ENCODE results near the gene SLC37A2. TPM values are rescaled to one million over a fixed set of nuclear protein-coding genes. Genes with fewer than 3 reads are reported as not detected.

SLC37A2 gene
- polyA plus RNA-seq, 1 of the 3 experiments (the other 2 are of a cell fraction), result 0.44 TPM

DNA sequence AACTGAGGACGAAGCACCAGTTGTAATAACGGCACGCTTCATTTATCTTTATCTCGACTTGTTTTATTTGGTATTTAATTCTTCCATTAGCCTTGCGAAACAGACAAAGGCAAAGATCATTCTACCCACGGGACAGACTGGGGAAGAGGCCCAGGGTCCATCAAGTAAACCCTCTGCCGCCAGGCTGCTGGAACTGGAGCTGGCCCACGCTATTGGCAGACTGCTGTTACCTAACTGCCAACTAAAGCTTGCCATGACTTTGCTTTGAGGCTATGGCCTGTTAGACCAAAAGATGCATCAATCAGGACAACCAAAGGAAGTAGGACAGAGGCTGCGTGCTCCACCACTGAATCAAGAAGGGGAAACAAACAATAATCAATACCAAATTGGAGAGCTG is 49.1 kb downstream of the SLC37A2 start:
- POLR2A ChIA-PET, result interaction anchor here (0.9 to 1.3 kb wide), 2 partner anchors 30 to 259 kb away, joined by 3 to 5 read pairs; no protein-coding TSS in a partner anchor
- Histone ChIP-seq H2AFZ (ENCODE audit: low read depth) (peak overlapping the region; percentile 99), H3K4me2 (peak overlapping the region; percentile 66), H3K27ac (ENCODE audit: low read depth in 2 of 2, low read length in 1 of 2) (peak overlapping the region; percentile 46 to 84; a peak in 3 of 4 replicates), H3K79me2 (ENCODE audit: insufficient read depth) (peaks cover 25% of the 10 kb centered on the region), H3K36me3 (replicated peaks in 1 of 2; ENCODE audit: control insufficient read depth in 1 of 2, insufficient read depth in 2 of 2, low read length in 1 of 2) (no peaks in the 10 kb centered on the region), H3K9ac (no peak overlapping the region), H3K27me3 (ENCODE audit: insufficient read depth) (no peaks in the 10 kb centered on the region; the same call in 1 of the 2 replicates), H3K4me1 (ENCODE audit: control insufficient read depth in 1 of 2, insufficient read depth in 2 of 2, low read depth in 1 of 2, low read length in 1 of 2) (peaks cover 5 to 8% of the 10 kb centered on the region in 2 experiments; a peak in 3 of 4 replicates), H3K4me3 (ENCODE audit: low read depth in 2 of 2, low read length in 1 of 2) (peak overlapping the region; percentile 44 to 55), H3K9me2 (no peaks in the 10 kb centered on the region), H3F3A (replicated peaks; ENCODE audit: insufficient read depth) (no peaks in the 10 kb centered on the region), H4K20me1 (ENCODE audit: insufficient read depth) (no peaks in the 10 kb centered on the region), H3K9me3 (no peaks in the 10 kb centered on the region)
- TF ChIP-seq, protein P1, sequence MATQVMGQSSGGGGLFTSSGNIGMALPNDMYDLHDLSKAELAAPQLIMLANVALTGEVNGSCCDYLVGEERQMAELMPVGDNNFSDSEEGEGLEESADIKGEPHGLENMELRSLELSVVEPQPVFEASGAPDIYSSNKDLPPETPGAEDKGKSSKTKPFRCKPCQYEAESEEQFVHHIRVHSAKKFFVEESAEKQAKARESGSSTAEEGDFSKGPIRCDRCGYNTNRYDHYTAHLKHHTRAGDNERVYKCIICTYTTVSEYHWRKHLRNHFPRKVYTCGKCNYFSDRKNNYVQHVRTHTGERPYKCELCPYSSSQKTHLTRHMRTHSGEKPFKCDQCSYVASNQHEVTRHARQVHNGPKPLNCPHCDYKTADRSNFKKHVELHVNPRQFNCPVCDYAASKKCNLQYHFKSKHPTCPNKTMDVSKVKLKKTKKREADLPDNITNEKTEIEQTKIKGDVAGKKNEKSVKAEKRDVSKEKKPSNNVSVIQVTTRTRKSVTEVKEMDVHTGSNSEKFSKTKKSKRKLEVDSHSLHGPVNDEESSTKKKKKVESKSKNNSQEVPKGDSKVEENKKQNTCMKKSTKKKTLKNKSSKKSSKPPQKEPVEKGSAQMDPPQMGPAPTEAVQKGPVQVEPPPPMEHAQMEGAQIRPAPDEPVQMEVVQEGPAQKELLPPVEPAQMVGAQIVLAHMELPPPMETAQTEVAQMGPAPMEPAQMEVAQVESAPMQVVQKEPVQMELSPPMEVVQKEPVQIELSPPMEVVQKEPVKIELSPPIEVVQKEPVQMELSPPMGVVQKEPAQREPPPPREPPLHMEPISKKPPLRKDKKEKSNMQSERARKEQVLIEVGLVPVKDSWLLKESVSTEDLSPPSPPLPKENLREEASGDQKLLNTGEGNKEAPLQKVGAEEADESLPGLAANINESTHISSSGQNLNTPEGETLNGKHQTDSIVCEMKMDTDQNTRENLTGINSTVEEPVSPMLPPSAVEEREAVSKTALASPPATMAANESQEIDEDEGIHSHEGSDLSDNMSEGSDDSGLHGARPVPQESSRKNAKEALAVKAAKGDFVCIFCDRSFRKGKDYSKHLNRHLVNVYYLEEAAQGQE (IDR thresholded peaks at IDR 0.05; ENCODE audit: low read depth, low read length), result no peak
- WGBS (ENCODE audit: low lambda C conversion rate), result 83% methylated on average over 9 of the region's 9 CpGs
- CTCF ChIA-PET, result interaction anchor here (1.0 to 3.5 kb wide), 7 partner anchors 9 to 292 kb away, joined by 3 to 31 read pairs (median 10); no protein-coding TSS in a partner anchor
- no peak for DNase-seq

DNA sequence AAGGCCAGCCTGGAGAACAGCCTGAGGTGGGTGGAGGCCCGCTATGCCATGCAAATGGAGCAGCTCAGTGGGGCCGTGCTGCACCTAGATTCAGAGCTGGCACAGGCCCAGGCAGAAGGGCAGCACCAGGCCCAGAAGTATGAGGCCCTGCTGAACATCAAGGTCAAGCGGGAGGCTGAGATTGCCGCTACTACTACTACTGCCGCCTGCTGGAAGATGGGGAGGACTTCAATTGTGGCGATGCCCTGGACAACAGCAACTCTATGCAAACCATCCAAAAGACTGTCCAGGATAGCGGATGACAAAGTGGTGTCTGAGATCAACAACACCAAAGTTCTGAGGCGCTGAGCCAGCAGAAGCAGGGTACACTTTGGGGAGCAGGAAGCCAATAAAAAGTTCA is 51.4 kb downstream of the SLC37A2 start:
- Histone ChIP-seq H3K27me3 (ENCODE audit: insufficient read depth) (no peaks in the 10 kb centered on the region; the same call in 1 of the 2 replicates), H3F3A (replicated peaks; ENCODE audit: insufficient read depth) (no peaks in the 10 kb centered on the region), H3K9ac (no peak overlapping the region), H3K9me3 (no peaks in the 10 kb centered on the region), H4K20me1 (ENCODE audit: insufficient read depth) (no peaks in the 10 kb centered on the region), H3K4me2 (no peak overlapping the region), H3K79me2 (ENCODE audit: insufficient read depth) (peaks cover 17% of the 10 kb centered on the region), H3K9me2 (no peaks in the 10 kb centered on the region), H2AFZ (ENCODE audit: low read depth) (no peak overlapping the region), H3K4me3 (ENCODE audit: low read depth in 2 of 2, low read length in 1 of 2) (no peak overlapping the region), H3K36me3 (replicated peaks in 1 of 2; ENCODE audit: control insufficient read depth in 1 of 2, insufficient read depth in 2 of 2, low read length in 1 of 2) (no peaks in the 10 kb centered on the region), H3K27ac (ENCODE audit: low read depth in 2 of 2, low read length in 1 of 2) (no peak overlapping the region), H3K4me1 (ENCODE audit: control insufficient read depth in 1 of 2, insufficient read depth in 2 of 2, low read depth in 1 of 2, low read length in 1 of 2) (peaks cover 5 to 8% of the 10 kb centered on the region in 2 experiments; a peak in 2 of 4 replicates)
- 73% methylated on average over 7 of the region's 8 CpGs for WGBS (ENCODE audit: low lambda C conversion rate)
- CTCF ChIA-PET, result no interaction called here
- POLR2A ChIA-PET, result interaction anchor here (0.6 kb wide), 1 partner anchor 644 kb away, joined by 3 read pairs; no protein-coding TSS in a partner anchor
- no peak for DNase-seq
- TF ChIP-seq JUND (IDR thresholded peaks at IDR 0.05), result no peak
- no peak for TF ChIP-seq EP300 (IDR thresholded peaks at IDR 0.05; ENCODE audit: borderline replicate concordance in 1 of 2, low read depth in 1 of 2, low read length in 1 of 2)
- TF ChIP-seq, protein P1 (IDR thresholded peaks at IDR 0.05; ENCODE audit: low read depth, low read length), result no peak
- TF ChIP-seq, protein P2, sequence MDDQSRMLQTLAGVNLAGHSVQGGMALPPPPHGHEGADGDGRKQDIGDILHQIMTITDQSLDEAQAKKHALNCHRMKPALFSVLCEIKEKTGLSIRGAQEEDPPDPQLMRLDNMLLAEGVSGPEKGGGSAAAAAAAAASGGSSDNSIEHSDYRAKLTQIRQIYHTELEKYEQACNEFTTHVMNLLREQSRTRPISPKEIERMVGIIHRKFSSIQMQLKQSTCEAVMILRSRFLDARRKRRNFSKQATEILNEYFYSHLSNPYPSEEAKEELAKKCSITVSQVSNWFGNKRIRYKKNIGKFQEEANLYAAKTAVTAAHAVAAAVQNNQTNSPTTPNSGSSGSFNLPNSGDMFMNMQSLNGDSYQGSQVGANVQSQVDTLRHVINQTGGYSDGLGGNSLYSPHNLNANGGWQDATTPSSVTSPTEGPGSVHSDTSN (IDR thresholded peaks at IDR 0.05), result no peak
- TF ChIP-seq MXI1 (IDR thresholded peaks at IDR 0.05; ENCODE audit: low read depth, low read length), result no peak
- TF ChIP-seq TEAD4 (IDR thresholded peaks at IDR 0.05; ENCODE audit: borderline replicate concordance, insufficient read depth), result no peak
- TF ChIP-seq NRF1 (IDR thresholded peaks at IDR 0.05; ENCODE audit: low read depth, low read length), result no peak
- TF ChIP-seq, protein P3, sequence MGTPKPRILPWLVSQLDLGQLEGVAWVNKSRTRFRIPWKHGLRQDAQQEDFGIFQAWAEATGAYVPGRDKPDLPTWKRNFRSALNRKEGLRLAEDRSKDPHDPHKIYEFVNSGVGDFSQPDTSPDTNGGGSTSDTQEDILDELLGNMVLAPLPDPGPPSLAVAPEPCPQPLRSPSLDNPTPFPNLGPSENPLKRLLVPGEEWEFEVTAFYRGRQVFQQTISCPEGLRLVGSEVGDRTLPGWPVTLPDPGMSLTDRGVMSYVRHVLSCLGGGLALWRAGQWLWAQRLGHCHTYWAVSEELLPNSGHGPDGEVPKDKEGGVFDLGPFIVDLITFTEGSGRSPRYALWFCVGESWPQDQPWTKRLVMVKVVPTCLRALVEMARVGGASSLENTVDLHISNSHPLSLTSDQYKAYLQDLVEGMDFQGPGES (IDR thresholded peaks at IDR 0.05; ENCODE audit: low read depth, low read length), result no peak
- TF ChIP-seq SMC3 (IDR thresholded peaks at IDR 0.05; ENCODE audit: low read depth, low read length), result no peak
- TF ChIP-seq CHD2 (IDR thresholded peaks at IDR 0.05; ENCODE audit: low read length, partially characterized antibody), result no peak
- TF ChIP-seq GABPA (IDR thresholded peaks at IDR 0.05; ENCODE audit: low read depth), result no peak
- TF ChIP-seq FOXM1 (IDR thresholded peaks at IDR 0.05; ENCODE audit: low read depth), result no peak
- TF ChIP-seq, protein P4, sequence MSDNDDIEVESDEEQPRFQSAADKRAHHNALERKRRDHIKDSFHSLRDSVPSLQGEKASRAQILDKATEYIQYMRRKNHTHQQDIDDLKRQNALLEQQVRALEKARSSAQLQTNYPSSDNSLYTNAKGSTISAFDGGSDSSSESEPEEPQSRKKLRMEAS (IDR thresholded peaks at IDR 0.05; ENCODE audit: low read depth), result no peak
- no peak for TF ChIP-seq POLR2AphosphoS5 (IDR thresholded peaks at IDR 0.05; ENCODE audit: low read depth, low read length)

All from SK-N-SH (cell line).